ENCODE data around the gene CES2.
"Not testable (repeated sequence)": the region's sequence is repeated elsewhere in the genome, so short reads cannot be mapped to it uniquely, and the experiment has no call there.

CES2 gene, protein sequence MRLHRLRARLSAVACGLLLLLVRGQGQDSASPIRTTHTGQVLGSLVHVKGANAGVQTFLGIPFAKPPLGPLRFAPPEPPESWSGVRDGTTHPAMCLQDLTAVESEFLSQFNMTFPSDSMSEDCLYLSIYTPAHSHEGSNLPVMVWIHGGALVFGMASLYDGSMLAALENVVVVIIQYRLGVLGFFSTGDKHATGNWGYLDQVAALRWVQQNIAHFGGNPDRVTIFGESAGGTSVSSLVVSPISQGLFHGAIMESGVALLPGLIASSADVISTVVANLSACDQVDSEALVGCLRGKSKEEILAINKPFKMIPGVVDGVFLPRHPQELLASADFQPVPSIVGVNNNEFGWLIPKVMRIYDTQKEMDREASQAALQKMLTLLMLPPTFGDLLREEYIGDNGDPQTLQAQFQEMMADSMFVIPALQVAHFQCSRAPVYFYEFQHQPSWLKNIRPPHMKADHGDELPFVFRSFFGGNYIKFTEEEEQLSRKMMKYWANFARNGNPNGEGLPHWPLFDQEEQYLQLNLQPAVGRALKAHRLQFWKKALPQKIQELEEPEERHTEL

GRCh38 chr16:66935314-66936011 is at the start of gene CES2:
Gene CES2 (plus strand): TSS chr16:66935516. CDS start chr16:66935636, 120 bp downstream.
- DNase-seq (ENCODE audit: low read depth, low spot score): no peak

DNA sequence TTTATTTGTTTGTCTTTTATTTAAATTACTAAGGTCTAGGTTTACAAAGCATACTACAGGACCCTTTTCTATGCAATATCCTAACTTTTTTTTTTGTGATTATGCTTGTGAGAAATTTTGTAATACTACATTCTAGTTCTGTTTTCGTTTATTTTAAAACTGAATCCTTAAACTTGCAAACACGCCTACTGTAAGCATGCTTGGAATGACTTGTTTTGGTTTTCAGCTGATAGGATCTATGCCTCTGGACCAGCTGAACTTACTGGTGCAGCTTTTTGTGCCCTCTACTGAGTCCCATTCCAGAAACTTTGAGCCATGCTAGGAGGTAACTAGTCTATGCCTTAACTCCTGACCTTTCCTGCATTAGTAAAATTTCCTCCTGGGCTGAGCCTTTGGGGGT is 49.0 kb upstream of the CES2 start:
- no peak for DNase-seq (ENCODE audit: low read depth, low spot score)

DNA sequence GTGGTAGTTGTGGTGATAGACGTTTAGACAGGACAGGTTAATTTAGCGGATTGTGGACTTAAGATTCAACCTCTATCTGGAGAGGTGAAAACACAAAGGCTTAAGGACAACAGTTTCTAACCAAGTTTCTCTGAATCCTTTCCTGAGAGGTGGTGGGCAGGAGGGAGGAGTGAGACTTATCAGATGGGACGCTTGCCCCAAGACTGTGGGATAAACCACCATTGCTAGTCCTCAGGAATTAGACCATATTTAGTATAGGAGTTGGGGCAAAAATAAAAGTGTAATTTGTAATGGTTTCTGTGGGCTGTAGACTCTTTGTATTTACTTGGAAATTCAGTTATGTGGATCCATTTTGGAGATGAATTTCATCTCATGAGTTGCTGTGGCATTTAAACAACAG is 48.4 kb upstream of the CES2 start:
- DNase-seq (ENCODE audit: low read depth, low spot score): no peak

DNA sequence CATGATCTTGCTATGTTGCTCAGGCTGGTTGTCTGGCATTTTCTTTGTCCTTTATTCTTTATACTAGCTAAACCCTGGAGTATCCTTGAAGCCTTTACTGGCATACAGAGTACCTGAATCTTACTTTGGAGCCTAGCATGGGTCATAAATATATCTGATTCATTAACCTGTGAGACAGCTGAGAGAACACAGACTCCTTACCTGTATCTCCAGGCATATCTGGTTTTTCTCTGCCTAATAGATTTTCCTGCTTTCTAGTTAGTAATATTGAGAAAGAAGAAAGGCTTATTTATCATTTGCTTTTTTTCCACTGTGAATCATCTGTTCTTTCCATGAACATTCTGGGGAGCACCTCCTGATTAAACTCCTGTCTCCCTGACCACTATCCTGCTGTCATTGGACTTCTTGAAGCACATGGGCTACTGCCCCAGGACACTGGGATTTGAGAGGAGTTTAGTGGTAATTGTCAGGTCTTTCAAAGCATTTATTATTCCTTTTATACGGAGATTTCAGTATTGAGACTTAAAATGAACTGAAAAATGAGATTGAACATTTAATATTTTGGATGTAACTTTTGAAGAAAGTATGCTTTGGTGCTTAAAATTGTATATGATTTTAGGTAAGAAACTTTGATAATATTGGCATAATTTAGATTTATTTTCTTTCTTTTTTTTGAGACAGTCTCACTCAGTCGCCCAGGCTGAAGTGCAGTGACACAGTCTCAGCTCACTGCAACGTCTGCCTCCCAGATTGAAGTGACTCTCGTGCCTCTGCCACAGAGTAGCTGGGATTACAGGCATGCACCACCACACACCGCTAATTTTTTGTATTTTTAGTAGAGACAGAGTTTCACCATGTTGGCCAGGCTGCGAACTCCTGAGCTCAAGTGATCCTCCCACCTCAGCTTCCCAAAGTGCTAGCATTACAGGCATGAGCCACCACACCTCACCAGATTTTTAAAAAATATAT is 46.4 kb upstream of the CES2 start:
- no peak for DNase-seq (ENCODE audit: low read depth, low spot score)

DNA sequence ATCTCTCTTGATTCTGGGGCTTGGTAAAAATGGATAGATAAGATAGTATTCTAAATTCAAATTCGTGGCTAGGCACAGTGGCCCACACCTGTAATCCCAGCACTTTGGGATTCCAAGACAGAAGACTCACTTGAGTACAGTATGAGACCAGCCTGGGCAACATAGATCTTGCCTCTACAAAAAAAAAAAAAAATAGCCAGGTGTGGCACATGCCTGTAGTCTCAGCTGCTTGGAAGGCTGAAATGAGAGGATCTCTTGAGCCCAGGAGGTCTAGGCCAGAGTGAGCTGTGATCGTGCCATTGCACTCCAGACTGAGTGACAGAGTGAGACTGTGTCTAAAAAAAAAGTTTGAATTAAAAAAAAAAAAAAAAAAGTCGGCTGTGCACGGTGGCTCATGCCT is 45.7 kb upstream of the CES2 start:
- no peak for DNase-seq (ENCODE audit: low read depth, low spot score)

DNA sequence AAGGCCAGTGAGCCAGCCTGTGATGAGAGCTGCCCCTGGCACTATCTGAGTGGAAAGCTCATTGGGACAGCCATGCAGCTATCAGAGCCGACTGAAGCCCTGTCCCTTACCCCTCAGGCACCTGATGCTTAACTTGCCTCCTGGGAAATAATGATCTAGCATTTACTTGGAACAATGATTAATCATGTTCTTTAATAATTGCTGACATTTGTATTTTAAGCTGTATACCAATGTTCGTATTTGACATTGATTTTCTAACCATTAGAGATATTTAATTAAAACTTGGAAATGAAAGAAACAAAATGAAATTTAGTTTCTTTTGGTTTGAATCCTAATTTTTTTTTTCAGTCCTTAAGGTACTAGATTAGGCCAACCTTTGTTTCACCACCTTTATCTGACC is 44.5 kb upstream of the CES2 start:
- DNase-seq (ENCODE audit: low read depth, low spot score): no peak

- no peak for DNase-seq (ENCODE audit: low read depth, low spot score)
Observed at GRCh38 chr16:66891360-66891759, 44.0 kb upstream of the CES2 start.

GRCh38 chr16:66891797-66892196 is 43.5 kb upstream of the CES2 start:
- no peak for DNase-seq (ENCODE audit: low read depth, low spot score)

DNA sequence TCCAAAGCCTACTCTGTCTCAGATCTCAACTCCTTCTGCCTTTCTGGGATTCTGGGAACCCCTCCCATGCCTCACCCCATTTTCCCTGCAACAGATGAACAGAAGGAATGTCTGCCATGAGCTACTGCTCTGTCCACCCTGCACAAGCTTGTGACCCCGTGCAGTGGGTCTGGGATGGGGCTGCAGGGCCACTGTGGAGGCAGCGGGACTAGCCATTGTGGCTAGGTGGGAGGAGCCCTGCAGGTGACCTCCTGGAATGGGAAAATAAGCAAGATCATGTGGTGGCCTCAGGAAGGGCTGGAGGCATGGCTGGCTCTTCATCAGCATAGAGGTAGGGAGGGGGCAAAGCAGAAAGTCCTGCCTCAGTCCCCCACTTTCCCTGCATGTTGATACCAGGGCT is 41.3 kb upstream of the CES2 start:
- DNase-seq (ENCODE audit: low read depth, low spot score): no peak

DNA sequence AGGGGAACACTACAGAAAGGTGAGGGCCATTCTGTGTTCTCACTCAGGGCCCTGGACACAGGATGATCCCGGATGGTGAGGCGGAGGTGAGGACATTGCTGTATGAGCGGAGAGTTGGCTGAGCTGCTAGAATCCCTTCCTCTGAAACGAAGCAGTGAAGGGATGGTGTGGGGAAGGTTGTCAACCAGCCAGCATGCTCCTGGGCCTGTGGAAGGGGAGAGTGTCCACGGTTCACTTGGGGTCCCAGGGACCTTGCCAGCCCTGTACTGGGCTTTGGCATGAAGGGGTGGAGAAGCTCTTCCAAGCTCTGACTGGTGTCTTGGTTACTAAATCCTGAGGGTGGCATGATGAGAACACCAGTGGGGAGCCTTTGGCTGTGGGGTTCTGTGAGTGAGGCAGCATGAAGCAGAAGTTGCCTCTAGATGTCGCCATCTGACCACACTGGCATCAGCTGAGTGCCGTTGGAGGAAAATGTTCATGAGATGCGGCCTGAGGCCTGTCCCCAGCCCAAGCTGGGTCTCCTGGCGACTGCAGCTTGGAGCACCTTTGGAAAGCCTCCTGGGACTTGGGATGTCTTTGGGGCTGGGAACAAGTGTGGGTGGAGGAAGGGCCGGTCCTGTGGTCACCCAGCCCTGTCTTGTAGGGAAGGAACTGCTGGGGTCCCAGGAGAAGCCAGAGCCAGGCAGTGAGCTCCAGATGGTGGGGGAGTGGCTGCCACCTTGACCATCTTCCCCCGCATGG is 40.2 kb upstream of the CES2 start:
- DNase-seq (ENCODE audit: low read depth, low spot score): peak; percentile 10

- DNase-seq (ENCODE audit: low read depth, low spot score): no peak
Observed at GRCh38 chr16:66895689-66895979, 39.7 kb upstream of the CES2 start.

DNA sequence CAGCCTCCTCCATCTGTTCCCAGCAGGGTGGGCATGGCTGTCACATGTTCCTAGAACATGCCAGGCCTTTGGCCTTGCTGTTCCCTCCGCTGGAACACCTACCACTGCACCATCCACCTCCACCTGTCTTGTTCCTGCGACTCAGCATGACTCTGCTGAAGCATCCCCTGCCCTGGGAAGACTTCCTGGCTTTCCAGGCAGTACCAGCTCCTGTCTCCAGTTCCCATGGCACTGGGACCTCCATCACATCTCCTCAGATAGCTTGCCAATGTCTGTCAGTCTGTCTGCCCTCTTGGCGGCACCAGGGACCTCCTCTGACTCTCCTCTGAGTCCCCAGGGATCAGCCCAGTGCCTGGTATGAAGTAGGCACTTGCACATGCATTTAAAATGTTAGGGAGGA is 39.3 kb upstream of the CES2 start:
- no peak for DNase-seq (ENCODE audit: low read depth, low spot score)

DNA sequence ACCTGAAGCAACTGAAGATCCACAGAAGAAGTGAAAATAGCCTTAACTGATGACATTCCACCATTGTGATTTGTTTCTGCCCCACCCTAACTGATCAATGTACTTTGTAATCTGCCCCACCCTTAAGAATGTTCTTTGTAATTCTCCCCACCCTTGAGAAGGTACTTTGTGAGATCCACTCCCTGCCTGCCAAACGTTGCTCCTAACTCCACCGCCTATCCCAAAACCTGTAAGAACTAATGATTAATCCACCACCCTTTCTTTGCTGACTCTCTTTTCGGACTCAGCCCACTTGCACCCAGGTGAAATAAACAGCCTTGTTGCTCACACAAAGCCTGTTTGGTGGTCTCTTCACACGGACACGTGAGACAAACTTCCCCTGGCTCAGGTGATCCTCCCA is 38.6 kb upstream of the CES2 start:
- DNase-seq (ENCODE audit: low read depth, low spot score): not testable (repeated sequence)

GRCh38 chr16:66898207-66898606 is 37.1 kb upstream of the CES2 start:
- DNase-seq (ENCODE audit: low read depth, low spot score): no peak

GRCh38 chr16:66898933-66899309 is 36.4 kb upstream of the CES2 start:
- DNase-seq (ENCODE audit: low read depth, low spot score): no peak

DNA sequence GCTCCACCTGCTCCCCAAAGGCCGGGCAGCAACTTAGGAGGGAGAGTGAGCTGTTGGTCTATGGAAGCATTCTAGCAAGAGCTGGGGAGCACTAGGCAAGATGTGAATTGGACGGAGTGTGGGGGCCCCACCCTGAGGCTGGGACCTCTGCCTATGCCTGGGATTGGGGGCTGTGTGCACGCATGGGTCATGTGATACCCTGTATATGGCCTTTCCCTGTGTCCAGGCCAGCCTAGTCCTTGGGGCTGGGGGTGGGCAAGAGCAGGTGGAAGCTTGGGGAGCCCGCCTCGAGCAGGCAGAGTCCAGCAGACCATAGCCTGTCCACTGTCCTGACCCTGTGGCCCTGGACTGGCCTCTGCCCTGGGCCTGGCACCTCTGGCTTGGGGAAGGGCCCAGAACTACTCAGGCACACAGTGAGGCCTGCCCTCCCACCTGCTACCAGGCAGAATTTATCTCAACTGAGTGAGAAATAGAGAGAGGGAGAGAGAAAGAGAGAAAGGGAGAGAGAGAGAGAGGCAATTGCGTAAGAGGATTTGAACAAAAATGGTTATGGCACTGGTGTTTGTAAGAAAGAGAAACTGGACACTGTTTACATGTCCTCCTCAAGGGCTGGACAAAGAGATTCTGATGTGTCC is 35.9 kb upstream of the CES2 start:
- DNase-seq (ENCODE audit: low read depth, low spot score): no peak

GRCh38 chr16:66899945-66900710 is 35.2 kb upstream of the CES2 start:
- DNase-seq (ENCODE audit: low read depth, low spot score): no peak

DNA sequence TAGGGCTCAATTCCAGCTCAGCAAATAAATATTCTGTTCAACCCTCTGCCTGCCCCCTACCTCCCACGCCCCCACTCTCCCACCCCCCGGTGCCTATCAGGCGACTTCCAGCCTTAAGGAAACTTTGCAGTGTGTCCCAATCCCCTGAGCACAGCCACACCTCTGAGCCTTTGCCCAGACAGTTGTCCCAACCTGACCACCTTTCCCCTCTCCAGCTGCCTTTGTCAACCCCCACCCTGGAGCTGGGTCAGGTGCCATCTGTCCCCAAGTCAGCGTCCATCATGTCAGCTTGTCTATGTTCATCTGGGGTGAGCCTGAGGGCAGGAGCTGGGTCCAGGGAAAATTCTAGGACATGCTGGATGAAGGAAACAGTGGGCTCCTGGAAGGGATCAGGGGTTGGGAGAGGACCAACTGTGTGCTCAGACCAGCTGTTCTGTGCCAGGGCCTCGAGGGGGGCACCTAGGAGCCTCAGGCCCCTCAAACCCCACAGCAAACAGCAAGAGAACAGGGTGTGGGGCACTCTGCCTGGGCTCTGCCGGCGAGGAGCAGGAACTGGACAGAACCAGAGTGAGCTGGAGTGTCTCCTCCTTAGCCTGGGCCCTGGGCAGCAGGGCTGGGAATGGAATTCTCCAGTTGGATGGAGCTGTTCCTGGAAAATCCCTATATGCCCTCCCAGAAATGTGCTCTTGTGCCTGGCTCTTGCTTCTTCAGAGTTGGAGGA is 34.4 kb upstream of the CES2 start:
- no peak for DNase-seq (ENCODE audit: low read depth, low spot score)

DNA sequence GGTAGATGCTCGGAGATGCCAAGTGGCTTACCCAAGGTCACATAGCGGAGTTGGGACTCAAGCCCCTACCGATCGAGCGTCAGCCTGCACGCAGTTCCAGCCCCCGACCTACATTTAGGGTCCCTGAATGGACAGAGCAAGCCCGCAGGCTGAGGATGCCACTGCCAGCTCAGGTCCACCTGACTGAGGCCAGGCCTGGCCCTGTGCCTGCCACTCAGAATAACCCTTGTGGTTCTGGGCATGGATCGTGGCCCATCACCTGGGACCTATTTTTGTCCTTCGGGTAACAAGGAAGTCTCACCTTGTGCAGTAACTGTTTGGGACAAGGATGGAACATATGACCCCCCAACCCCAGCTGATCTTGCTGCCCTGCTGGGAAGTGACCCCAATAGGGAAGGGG is 33.7 kb upstream of the CES2 start:
- no peak for DNase-seq (ENCODE audit: low read depth, low spot score)
